DLD1 (cell line): ENCODE results near the gene TSR3.

Experiments used
- in situ Hi-C: cut with HindIII; loops from 2 replicates; pipeline ENCODE4 v1.10.0; 2017; ENCODE audit warnings: low sequenced_read_pairs

The TSR3 gene

DNA sequence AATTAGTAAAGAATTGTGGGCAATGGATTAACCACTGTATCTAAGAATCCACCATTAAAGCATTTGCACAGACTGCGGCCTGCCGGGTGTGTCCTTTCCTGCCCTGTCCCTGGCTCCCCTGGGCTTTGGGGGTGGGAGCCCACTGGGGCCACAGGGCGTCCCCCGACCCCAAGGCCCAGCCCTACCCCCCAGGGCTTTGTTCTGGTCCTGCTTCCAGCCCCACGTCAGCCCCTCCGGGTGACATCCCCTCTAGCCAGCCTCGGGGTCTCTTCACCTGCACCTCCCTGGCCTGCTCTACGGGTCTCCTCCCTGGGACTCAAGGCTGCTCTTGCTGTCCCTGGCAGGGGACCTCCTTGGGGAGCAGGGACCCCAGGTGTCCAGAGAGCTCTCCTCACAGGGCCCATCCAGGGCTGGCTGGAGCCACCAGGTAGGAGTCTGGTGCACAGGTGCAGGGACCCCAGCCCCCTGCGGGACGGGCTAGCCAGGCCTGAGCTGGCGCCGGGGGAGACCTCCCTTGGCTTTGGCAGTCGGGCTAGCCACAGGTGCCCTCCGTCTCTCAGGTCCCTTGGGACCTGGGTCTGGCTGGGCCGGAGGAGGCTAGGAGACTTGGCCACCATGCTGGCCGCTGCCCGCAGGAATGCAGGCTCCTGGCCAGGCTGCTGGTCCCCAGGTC is 24.6 kb downstream of the TSR3 start:
- in situ Hi-C loops = no loop called here

DNA sequence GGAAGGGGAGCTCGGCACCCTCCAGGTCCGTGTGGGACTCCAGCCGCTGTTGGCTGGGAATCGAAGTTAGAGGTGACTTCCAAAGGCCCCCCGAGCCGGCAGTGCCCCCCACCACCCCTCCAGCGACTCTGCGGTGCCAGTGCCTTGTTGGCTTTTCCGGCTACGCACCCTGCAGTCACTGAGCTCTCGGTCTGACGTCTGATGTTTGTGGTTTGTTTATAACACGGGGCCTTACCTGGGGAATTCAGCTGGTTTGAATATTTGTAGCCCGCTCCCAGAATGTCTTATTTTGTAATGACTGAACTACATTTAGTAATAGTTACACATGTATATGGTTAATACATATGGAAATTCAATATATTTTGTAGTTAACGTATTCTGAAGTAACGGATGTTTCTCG is 25.3 kb downstream of the TSR3 start:
- in situ Hi-C loops = no loop called here

DNA sequence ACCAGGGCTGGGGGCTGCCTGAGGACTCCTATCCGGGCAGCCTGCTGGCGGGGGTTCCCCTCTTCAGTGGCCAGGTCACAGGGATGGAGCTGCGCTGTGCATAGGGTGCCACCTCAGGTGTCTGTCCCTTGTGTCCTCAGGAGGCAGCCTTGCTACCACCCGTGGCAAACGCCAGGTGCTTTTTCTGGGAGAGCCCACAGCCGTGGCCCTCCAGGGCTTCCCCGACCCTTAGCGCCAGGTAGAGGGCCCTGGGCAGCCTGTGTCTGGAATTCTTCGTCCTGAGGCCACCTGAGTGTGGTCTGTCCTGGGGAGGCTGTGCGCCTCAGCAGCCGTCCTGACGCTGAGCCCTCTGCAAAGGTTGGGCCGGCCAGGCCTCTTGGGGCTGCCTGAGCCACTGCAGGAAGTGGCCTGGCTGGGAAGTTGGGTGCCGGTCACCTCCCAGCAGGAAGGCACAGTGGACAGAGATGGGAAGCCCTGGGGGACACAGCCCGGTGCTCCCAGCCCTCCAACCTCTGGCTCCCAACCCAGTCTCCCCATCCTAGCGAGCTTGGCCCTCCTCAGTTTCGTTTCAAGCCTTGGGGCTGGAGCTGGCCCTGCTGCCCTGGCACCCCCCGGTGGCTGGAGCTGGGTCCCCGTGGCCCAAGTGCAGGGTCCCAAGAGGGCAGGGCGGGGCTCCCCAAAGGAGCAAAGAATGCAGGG is 25.9 kb downstream of the TSR3 start:
- in situ Hi-C loops = no loop called here

DNA sequence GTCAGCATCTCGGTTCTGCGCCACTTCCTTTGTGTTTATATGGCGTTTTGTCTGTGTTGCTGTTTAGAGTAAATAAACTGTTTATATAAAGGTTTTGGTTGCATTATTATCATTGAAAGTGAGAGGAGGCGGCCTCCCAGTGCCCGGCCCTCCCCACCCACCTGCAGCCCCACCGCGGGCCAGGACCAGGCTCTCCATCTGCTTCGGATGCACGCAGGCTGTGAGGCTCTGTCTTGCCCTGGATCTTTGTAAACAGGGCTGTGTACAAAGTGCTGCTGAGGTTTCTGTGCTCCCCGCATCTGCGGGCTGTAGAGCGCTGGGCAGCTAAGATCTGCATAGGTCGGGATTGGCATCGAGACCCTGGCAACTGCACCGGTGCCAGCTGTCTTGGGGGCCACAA is 26.4 kb downstream of the TSR3 start:
- in situ Hi-C loops = no loop called here

DNA sequence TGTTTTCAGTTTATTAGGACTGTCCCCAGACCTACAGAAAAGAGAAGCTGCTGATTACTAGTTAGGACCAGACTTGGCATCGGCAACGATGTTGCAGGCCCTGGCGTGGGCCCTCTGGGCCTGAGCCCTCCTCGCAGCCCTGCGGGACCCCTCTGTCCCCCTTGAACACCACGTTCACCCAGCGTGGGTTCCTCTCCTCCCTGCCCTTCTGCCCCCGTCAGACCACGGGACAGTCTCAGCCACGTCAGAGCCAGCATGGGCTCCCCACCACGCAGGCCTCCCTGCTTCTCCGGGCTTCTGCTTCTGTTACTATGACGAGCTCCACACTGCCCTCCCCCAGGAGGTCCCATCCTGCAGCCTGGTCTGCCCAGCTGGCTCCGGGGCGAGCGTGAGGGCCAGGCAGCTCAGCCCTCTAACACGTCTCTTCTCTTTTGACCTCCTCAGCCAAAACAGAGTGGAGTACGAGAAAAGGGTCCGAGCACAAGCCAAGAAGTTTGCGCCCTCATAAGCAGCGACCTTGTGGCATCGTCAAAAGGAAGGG is 27.3 kb downstream of the TSR3 start:
- in situ Hi-C loops = no loop called here

DNA sequence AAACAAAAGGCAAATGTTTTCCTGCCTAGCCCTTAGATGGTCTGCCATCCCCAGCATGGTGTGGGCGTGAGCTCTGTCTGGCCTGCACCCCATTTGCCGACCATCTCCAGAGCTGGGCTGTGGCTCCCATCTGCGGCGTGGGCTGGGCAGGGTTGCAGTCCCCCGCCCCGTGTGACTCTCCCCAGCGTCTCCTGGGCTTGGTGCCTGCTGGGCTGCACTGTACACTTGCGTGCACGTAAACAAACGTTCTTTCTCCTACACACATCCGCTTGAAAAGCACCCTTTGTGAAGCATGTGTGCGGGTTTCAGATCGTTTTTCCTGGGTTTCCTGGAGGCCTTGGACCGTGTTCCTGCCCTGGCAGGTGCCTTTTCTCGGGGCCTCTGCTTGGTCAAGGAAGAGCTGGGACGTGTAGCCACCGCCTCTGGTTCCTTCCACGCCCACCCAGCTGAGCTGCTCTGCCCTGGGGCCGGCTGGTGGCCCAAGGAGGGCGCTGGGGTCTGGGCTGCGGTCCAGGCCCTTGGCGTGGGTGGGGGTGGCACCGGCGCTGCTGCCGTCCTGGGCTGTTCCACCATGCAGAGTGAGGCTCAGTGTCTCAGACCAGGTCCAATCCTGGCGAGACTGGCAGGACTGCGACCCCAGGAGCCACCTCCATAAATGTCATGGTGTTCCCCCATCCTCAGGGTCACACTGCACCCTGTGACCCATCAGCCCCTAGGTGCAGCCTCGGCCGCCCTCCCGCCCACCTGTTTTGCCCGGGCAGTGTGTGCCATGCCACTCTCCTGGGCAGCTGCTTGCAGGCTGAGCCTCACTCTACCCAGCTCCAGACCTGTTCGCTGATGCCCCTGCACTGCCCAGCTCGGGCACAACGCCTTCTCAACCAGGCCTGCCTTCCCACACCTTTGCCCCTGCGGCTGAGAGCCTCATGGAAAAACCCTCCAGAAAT is 28.1 kb downstream of the TSR3 start:
- in situ Hi-C loops = no loop called here

DNA sequence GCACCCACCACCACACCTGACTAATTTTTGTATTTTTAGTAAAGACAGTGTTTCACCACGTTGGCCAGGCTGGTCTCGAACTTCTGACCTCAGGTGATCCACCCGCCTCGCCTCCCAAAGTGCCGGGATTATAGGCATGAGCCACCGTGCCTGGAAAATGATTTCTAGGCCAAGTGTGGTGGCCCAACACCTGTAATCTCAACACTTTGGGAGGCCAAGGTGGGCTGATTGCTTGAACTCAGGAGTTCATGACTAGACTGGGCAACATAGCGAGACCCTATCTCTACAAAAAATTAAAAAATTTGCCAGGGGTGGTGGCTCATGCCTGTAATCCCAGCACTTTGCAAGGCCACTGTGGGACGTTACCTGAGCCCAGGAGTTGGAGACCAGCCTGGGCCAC is 29.3 kb downstream of the TSR3 start:
- in situ Hi-C loops = no loop called here

DNA sequence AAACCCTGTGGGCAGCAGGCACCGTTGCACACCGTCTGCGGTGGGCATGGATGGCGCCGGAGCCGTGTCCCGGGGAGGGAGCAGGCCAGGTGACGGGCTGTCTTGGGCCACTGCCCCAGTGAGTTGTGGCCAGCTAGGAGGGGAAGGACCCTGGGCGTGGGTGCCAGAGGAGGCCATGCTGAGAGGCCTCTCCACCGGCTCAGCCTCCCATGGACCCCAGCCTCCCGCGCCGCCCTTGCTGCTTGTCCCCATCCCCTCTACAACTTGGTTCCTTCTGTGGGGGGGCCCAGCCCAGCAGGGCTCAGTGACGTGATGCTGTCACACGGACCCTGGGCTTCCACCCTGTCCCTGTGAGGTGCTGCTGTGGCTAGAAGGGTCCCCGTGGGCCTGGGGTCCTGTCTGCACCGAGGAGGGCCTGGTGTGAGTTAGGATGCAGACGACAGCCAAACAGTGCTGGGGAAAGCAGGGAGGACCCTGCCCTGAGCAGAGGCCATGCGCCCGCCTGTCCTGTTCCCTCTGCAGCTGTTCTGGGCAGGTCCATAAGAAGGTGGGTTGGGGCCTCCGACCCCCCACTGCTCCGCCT is 30.9 kb downstream of the TSR3 start:
- in situ Hi-C loops = no loop called here

DNA sequence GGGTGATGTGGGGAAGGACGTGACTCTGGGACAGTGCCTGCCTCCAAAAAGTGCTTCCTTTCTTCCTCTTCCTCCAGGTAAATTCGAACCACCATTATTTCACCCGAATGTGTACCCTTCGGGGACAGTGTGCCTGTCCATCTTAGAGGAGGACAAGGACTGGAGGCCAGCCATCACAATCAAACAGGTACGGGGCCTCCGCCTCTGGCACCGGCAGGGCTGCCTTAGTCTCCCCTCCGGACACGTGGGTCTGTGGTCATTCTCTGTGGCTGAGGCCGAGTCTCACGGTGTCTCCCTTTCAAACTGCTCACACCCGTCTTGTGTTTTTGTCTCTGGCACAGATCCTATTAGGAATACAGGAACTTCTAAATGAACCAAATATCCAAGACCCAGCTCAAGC is 31.6 kb downstream of the TSR3 start:
- in situ Hi-C loops = no loop called here

DNA sequence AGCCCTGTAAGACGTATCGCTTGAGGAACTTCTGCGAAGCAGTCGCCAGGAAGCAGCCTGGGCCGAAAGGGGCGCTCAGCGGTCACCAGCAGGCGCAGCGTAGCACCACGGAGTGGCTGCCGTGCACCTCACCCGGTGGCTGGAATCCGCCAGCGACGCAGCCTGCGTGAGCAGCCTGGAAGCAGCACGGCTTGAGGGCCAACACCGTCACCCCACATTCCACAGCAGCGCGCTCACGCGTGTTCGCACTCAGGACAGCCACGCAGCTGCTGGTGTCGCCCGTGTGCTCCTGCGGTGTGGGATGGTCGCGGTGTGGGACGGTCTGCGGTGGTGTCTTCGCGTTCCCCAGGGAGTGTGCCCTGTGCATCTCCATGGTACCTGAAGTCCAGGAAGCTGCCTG is 32.6 kb downstream of the TSR3 start:
- in situ Hi-C loops = no loop called here

DNA sequence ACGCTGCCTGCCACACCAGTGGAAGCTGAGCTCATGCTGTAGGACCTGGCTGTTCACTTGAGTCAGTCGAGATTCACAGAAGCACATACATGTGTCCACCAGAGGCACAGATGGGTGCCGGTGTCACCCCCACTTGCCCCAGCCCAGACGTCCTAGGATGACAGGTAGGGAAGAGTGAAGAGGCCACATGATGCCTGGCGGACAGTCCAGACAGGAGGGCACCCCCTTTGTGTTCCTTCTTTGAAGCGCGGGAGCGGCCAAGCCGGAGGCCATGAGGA is 33.5 kb downstream of the TSR3 start:
- in situ Hi-C loops = no loop called here

DNA sequence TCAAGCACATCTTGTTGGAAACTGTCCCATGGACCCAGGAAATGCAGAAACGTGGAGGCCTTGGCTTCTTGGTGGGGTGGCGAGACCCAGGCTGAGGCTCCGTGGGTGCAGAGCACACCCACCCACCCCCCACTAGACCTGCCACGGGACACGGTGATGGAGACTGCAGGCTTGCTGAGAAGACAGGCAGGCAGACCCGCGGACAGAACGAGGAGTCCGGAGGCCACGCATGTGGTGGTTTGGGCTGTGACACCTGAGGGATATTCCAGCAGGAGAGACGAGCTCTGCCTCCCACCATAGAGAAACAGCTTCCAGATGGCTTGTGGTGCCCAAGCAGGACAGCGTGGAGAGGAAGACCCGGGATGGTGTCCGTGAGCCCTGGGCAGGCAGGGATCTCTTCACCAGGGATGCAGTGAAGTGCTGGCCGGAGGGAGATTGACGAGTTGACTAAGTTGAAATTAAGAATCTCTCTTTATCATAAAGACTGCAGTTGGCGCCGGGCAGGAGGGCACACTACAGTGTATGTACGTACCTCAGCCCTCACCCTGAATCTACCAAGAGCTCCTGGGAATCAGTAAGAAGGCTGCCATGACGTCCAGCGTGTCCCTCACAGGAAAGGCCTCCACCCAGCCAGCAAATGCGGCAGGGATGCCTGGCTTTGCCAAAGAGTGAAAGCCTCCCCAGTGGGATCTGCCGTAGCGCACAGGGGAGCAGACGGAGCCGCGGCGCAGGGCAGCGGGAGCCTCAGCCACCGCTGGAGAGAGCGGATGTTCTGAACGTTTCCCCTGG is 34.0 kb downstream of the TSR3 start:
- in situ Hi-C loops = no loop called here

DNA sequence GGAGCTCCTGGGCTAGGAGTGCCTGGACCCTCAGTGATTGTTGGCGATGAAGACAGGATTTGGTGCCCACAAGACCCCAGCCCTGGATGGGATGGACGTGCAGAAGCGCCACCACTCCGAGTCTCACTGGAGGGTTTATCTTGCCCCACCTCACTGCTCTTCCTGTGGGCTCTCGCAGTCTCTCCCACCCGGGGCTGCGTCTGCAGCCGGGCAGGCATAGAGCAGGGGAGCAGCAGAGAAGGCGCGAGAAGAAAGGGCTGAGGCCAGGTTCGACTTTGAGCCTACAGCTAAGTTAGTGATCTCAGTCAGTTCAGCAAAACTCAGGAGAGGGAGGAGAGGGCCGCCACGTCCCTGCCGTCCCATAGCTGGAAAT is 35.7 kb downstream of the TSR3 start:
- in situ Hi-C loops = no loop called here

DNA sequence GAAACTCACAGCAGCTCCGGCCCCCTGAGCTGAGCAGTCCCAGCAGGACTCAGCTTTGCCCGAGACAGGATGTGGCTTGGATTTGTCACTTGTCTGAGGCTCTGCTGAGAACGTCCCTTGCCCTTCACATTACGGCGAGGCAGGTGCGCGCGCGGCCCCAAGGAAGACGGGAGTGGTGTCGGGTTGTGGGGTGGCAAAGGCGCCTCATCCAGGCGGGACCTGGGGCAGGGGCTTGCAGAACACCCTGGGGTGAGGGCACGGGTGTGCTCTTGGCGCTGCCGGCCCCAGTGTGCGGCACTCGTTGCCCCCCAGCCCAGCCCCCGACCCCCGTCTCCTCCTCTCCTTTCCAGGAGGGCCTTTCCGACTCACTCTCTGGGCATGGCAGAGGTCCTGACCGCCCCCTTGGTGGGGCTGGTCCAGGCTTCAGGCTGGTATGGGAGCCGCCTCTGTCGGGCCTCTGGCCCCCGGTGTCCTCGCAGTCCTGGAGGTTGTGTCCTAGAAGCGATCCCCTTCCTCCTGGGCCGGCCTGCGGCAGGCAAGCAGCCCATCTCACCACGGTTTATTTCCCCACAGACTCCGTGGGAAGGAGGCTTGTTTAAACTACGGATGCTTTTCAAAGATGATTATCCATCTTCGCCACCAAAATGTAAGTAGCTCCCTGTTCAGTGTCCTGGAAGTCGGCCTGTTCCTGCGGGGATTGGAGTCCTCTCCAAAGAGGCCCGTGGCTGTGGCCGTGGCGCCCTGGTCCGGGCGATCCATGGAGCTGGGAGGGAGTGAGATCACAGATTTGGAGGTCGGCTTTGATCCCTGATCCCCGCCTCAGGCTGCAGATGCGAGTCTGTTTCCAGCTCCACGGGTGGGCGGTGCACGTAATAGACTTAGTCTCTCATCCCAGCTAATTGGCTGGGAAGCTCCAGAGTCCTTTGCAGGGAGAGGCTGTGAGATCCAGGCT is 36.3 kb downstream of the TSR3 start:
- in situ Hi-C loops = no loop called here

DNA sequence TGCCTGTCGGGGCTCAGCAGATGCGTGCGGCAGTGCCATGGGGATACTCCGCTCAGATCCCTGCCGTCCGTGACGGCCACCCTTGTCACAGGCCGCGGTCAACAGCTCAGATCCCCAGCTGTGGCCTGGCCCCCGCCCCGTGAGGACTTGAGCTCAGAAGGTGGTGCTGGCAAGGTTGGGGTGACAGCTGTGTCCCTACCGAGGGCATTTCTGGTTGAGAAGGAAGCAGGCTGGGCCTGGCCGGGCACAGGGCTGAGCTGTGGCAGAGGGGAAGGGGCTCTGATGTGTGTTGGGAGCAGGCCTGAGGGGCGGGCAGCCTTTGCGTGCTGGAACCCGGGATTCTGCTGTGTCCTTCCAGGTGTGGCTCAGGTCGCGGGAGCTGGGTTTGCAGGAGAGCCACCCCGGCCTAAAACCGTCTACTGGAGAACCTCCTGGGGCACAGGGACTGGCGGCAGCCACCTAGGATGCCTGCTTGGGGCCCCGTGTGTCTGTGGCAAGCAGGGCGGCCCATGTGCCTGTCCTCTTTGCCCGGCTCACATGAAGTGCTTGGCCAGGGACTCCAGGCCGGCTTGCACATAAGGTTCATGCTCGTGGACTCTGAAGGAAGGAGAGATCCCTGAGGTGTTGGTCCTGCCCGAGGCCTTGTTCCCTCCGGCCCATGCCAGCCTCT is 37.1 kb downstream of the TSR3 start:
- in situ Hi-C loops = no loop called here

DNA sequence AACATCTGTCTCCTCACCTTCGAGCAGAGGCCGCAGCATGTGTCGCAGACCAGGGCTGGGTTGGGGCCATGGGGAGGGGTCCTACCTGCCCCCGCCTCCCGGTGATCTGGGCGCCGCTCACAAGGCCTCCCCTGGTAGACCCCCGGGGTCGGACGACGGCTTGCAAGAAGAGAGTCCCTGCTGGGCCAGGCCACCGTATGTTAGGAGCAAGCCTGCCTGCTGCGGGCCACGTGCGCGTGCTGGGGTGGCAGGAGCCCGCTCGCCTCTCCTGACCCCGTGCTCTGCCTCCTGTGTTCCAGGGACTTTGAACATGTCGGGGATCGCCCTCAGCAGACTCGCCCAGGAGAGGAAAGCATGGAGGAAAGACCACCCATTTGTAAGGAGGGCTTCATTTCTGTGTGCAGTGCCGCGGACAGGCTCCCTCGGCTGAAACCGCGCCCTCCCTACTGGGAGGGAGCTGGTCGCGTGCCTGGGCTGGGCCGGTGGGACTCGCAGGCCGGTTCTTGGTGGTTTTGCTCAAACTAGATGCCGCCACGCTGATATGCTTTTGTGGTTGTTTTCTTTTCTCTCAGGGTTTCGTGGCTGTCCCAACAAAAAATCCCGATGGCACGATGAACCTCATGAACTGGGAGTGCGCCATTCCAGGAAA is 37.8 kb downstream of the TSR3 start:
- in situ Hi-C loops = no loop called here

DNA sequence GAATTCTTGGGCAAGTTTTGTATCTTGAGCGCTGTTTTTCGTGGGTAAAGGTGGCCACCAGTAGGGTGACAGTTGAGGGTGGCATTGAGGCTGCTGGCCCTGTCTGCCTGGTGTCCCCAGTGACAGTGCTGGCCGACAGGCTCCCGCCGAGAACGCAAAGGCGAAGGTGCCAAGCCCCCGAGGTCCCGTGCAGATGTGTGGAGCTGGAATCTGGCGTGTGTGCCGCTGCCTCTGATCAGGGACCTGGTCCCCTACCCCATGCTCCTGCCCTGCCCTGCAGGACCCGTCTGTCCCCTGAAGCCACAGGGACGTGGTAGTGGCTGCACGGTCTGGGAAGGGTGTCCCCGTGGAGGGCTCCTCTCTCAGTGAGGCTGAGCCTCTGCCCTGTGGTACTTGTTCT is 38.8 kb downstream of the TSR3 start:
- in situ Hi-C loops = no loop called here

DNA sequence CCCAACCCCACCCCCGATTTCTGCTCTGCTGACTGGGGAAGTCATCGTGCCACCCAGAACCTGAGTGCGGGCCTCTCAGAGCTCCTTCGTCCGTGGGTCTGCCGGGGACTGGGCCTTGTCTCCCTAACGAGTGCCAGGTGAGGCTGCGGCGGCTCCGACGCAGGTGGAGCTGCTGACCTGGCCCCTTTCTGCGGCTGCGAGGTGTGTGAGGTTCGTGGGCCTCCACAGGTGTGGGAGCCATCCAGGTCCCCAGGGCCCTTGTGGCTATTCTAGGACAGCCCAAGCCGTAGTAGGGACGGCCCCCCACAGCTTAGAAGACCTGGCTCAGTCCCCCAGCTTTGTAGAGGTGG is 39.2 kb downstream of the TSR3 start:
- in situ Hi-C loops = no loop called here
